ENCODE results near the gene AQP5.

AQP5 gene

GRCh38 chr12:49961111-49961922 is at the start of gene AQP5:
TSS of gene AQP5 (plus strand) at chr12:49961872. CDS start at chr12:49962018, 146 bp downstream.
- DNase-seq (ENCODE audit: low spot score): no peak

GRCh38 chr12:49912345-49913255 is 49.1 kb upstream of the AQP5 start:
- peak; percentile 59 for DNase-seq (ENCODE audit: low spot score)

- no peak for DNase-seq (ENCODE audit: low spot score)
Measured at GRCh38 chr12:49916129-49916919, 45.3 kb upstream of the AQP5 start.

- DNase-seq (ENCODE audit: low spot score): peak; percentile 33
Measured at GRCh38 chr12:49917166-49917787, 44.4 kb upstream of the AQP5 start.

GRCh38 chr12:49917788-49918173 is 43.9 kb upstream of the AQP5 start:
- DNase-seq (ENCODE audit: low spot score): no peak

GRCh38 chr12:49920241-49920914 is 41.3 kb upstream of the AQP5 start:
- DNase-seq (ENCODE audit: low spot score): no peak

GRCh38 chr12:49920915-49921286 is 40.8 kb upstream of the AQP5 start:
- no peak for DNase-seq (ENCODE audit: low spot score)

- no peak for DNase-seq (ENCODE audit: low spot score)
Measured at GRCh38 chr12:49921299-49921698, 40.4 kb upstream of the AQP5 start.

GRCh38 chr12:49921936-49922335 is 39.7 kb upstream of the AQP5 start:
- no peak for DNase-seq (ENCODE audit: low spot score)

- no peak for DNase-seq (ENCODE audit: low spot score)
Measured at GRCh38 chr12:49922349-49923034, 39.2 kb upstream of the AQP5 start.

GRCh38 chr12:49923035-49923644 is 38.5 kb upstream of the AQP5 start:
- no peak for DNase-seq (ENCODE audit: low spot score)

- no peak for DNase-seq (ENCODE audit: low spot score)
Measured at GRCh38 chr12:49923880-49924556, 37.7 kb upstream of the AQP5 start.

- DNase-seq (ENCODE audit: low spot score): no peak
Measured at GRCh38 chr12:49924628-49925246, 36.9 kb upstream of the AQP5 start.

GRCh38 chr12:49925433-49926204 is 36.1 kb upstream of the AQP5 start:
- no peak for DNase-seq (ENCODE audit: low spot score)

GRCh38 chr12:49928471-49928870 is 33.2 kb upstream of the AQP5 start:
- no peak for DNase-seq (ENCODE audit: low spot score)

- no peak for DNase-seq (ENCODE audit: low spot score)
Measured at GRCh38 chr12:49929581-49929980, 32.1 kb upstream of the AQP5 start.

GRCh38 chr12:49930515-49931288 is 31.0 kb upstream of the AQP5 start:
- no peak for DNase-seq (ENCODE audit: low spot score)

GRCh38 chr12:49932023-49932422 is 29.6 kb upstream of the AQP5 start:
- no peak for DNase-seq (ENCODE audit: low spot score)

Measured in left forelimb (tissue), 1 donor.